DMS53 treated with DMSO at 0.1 percent for 48 hours (cell line): Measurements from ENCODE around the gene DLEC1.

ENCODE experiments used
- DNase-seq: peaks from one replicate; lab custom pipeline; 2025; ENCODE audit not compliant: unreplicated experiment; lab: John Stamatoyannopoulos, UW

DLEC1 gene

GRCh38 chr3:38002291-38002876 is 36.6 kb upstream of the DLEC1 start:
- DNase-seq: no peak

- no peak for DNase-seq
Observed at GRCh38 chr3:38002940-38003339, 36.1 kb upstream of the DLEC1 start.

GRCh38 chr3:38003371-38003816 is 35.6 kb upstream of the DLEC1 start:
- DNase-seq: no peak

- DNase-seq: no peak
Observed at GRCh38 chr3:38003817-38004414, 35.1 kb upstream of the DLEC1 start.

- peak; percentile 42 for DNase-seq
Observed at GRCh38 chr3:38004415-38005075, 34.5 kb upstream of the DLEC1 start.

GRCh38 chr3:38005076-38006020 is 33.7 kb upstream of the DLEC1 start:
- no peak for DNase-seq

- no peak for DNase-seq
Observed at GRCh38 chr3:38006031-38006430, 33.0 kb upstream of the DLEC1 start.

GRCh38 chr3:38006445-38006995 is 32.5 kb upstream of the DLEC1 start:
- no peak for DNase-seq

- no peak for DNase-seq
Observed at GRCh38 chr3:38007754-38008090, 31.3 kb upstream of the DLEC1 start.

GRCh38 chr3:38008191-38008701 is 30.8 kb upstream of the DLEC1 start:
- no peak for DNase-seq

GRCh38 chr3:38008971-38009580 is 29.9 kb upstream of the DLEC1 start:
- no peak for DNase-seq

GRCh38 chr3:38009807-38010591 is 29.0 kb upstream of the DLEC1 start:
- DNase-seq: no peak

- DNase-seq: no peak
Observed at GRCh38 chr3:38011111-38011510, 27.9 kb upstream of the DLEC1 start.

GRCh38 chr3:38015485-38015884 is 23.5 kb upstream of the DLEC1 start:
- no peak for DNase-seq

- DNase-seq: no peak
Observed at GRCh38 chr3:38015984-38016383, 23.0 kb upstream of the DLEC1 start.

- DNase-seq: no peak
Observed at GRCh38 chr3:38016410-38016809, 22.6 kb upstream of the DLEC1 start.

- DNase-seq: no peak
Observed at GRCh38 chr3:38016847-38017444, 22.1 kb upstream of the DLEC1 start.

GRCh38 chr3:38017445-38018295 is 21.3 kb upstream of the DLEC1 start:
- DNase-seq: no peak
